K562 (cell line): ENCODE measurements around the gene FDPS. TPM values are rescaled to one million over a fixed set of nuclear protein-coding genes. Genes with fewer than 3 reads are reported as not detected.

Experiments used
- CTCFL ChIP-seq: IDR thresholded peaks from 2 replicates; pipeline ENCODE4 v1.6.1; 2011; ENCODE audit warnings: borderline replicate concordance, low read depth, mild to moderate bottlenecking, moderate library complexity, low read length; ENCODE audit not compliant: insufficient read depth, poor library complexity, severe bottlenecking
- CXXC5 ChIP-seq: fragments of 250-450 bp; sonication (Bioruptor Pico); IDR thresholded peaks from 2 replicates; pipeline ENCODE4 v1.8.0; 2022; ENCODE audit warnings: inconsistent platforms, mild to moderate bottlenecking, moderate library complexity
- GATAD2A ChIP-seq: fragments of 450-650 bp; IDR thresholded peaks from 2 replicates; pipeline ENCODE4 v1.6.1; 2017
- HNRNPUL1 ChIP-seq: fragments of 200-400 bp; formaldehyde crosslinking; IDR thresholded peaks from 2 replicates; pipeline ENCODE4 v1.6.1; 2017; ENCODE audit warnings: low read length
- PCBP1 ChIP-seq: fragments of 200-400 bp; formaldehyde crosslinking; IDR thresholded peaks from 2 replicates; pipeline ENCODE4 v1.6.1; 2018; ENCODE audit warnings: mild to moderate bottlenecking, low read depth, low read length; ENCODE audit not compliant: poor library complexity, severe bottlenecking
- RAD51 ChIP-seq: fragments of 450-650 bp; IDR thresholded peaks from 2 replicates; pipeline ENCODE4 v1.7.1; 2016; ENCODE audit warnings: low read depth, mild to moderate bottlenecking, borderline replicate concordance
- REST ChIP-seq, 2 experiments: fragments of 450-650 bp; formaldehyde crosslinking in 1 of 2; IDR thresholded peaks; 2 replicates each; pipeline versions ENCODE4 v1.4.0 to v1.6.1; 2014 to 2020; ENCODE audit warnings: mild to moderate bottlenecking in 2 of 2, borderline replicate concordance in 1 of 2, low read depth in 1 of 2
- SRF ChIP-seq, 2 experiments: fragments of 250-450, 450-650 bp in 1 of 2; sonication (Bioruptor Pico) in 1 of 2; sonication (generic) in 1 of 2; formaldehyde crosslinking; IDR thresholded peaks; 2 replicates each; pipeline versions ENCODE4 v1.5.0 to v1.5.1; 2020 to 2022; ENCODE audit warnings: mild to moderate bottlenecking in 1 of 2, missing genetic modification reagents in 1 of 2
- THRB ChIP-seq: fragments of 450-650 bp; formaldehyde crosslinking; conservative IDR thresholded peaks from 2 replicates; pipeline ENCODE4 v1.4.0; 2022; ENCODE audit warnings: mild to moderate bottlenecking, missing genetic modification characterization
- ZNF561 ChIP-seq: fragments of 450-650 bp; formaldehyde crosslinking; conservative IDR thresholded peaks from 2 replicates; pipeline ENCODE4 v1.4.0; 2020; ENCODE audit warnings: mild to moderate bottlenecking, moderate library complexity
- polyA plus RNA-seq, 8 experiments: library from polyadenylated mRNA; depleted of rRNA in 4 of 8; stranded (reverse) in 5 of 8; unstranded in 3 of 8; fragments of >200 nt; fragmentation: Nextera tagmentation in 2 of 8; fragmentation: Illumina TruSeq in 1 of 8; extraction: Ambion mirVana in 2 of 8; extraction: Trizol in 1 of 8; gene quantifications; 2 replicates each; pipeline versions ENCODE4 v1.2.1 to v1.2.3, GENCODE V29; 2011 to 2014; ENCODE audit warnings: inconsistent platforms in 1 of 8, missing spikeins in 1 of 8
- total RNA-seq, 7 experiments: library from RNA; depleted of rRNA in 6 of 7; stranded (reverse); fragments of >200 nt in 6 of 7; fragmentation: Illumina TruSeq in 2 of 7; extraction: Trizol in 2 of 7; gene quantifications; 2 replicates each; pipeline versions ENCODE4 v1.2.1 to v1.2.3, GENCODE V29; 2011 to 2021; ENCODE audit warnings: low replicate concordance in 1 of 7
- TF ChIP-seq, protein P1 (sequence below): fragments of 250-450 bp; sonication (Bioruptor Pico); IDR thresholded peaks from 2 replicates; pipeline ENCODE4 v1.4.0; 2020
- TF ChIP-seq, protein P2 (sequence below): fragments of 450-650 bp; IDR thresholded peaks from 2 replicates; pipeline ENCODE4 v1.6.1; 2016; ENCODE audit warnings: antibody characterized with exemption

The FDPS gene
- total and polyA plus RNA-seq, 9 of the 15 experiments (the other 6 are each of a cell fraction or from before 2014, with no cell fraction given), result 247 to 884 (median 360) TPM

GRCh38 chr1:155307247-155307740, 1.4 kb upstream of the FDPS start (continued):
- TF ChIP-seq REST (IDR thresholded peaks at IDR 0.05; ENCODE audit: borderline replicate concordance) (peak; percentile 81), REST (CRISPR knock-in tag; IDR thresholded peaks at IDR 0.05; ENCODE audit: low read depth) (peak; percentile 68; the same call in 1 of the 2 replicates), SRF (CRISPR knock-in tag; IDR thresholded peaks at IDR 0.05) (peak in 1 of 2 experiments; percentile 80; a peak in 2 of 4 replicates), THRB (CRISPR knock-in tag) (peak; percentile 84), RAD51 (no peak), HNRNPUL1 (no peak), GATAD2A (peak; percentile 97), ZNF561 (CRISPR knock-in tag) (0 out of 2 replicates have a peak, but pooled peaks have one; percentile 45), CXXC5 (CRISPR knock-in tag) (peak; percentile 93), CTCFL (no peak), PCBP1 (no peak)
- TF ChIP-seq, protein P1, sequence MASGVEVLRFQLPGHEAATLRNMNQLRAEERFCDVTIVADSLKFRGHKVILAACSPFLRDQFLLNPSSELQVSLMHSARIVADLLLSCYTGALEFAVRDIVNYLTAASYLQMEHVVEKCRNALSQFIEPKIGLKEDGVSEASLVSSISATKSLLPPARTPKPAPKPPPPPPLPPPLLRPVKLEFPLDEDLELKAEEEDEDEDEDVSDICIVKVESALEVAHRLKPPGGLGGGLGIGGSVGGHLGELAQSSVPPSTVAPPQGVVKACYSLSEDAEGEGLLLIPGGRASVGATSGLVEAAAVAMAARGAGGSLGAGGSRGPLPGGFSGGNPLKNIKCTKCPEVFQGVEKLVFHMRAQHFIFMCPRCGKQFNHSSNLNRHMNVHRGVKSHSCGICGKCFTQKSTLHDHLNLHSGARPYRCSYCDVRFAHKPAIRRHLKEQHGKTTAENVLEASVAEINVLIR (CRISPR knock-in tag), result peak; percentile 85
- TF ChIP-seq, protein P2, sequence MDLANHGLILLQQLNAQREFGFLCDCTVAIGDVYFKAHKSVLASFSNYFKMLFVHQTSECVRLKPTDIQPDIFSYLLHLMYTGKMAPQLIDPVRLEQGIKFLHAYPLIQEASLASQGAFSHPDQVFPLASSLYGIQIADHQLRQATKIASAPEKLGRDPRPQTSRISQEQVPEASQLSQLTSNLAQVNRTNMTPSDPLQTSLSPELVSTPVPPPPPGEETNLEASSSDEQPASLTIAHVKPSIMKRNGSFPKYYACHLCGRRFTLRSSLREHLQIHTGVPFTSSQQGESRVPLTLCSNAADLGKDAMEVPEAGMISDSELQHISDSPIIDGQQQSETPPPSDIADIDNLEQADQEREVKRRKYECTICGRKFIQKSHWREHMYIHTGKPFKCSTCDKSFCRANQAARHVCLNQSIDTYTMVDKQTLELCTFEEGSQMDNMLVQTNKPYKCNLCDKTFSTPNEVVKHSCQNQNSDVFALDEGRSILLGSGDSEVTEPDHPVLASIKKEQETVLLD, result 0 out of 2 replicates have a peak, but pooled peaks have one; percentile 48
